ENCODE measurements around the gene CLRN3.

The CLRN3 gene

DNA sequence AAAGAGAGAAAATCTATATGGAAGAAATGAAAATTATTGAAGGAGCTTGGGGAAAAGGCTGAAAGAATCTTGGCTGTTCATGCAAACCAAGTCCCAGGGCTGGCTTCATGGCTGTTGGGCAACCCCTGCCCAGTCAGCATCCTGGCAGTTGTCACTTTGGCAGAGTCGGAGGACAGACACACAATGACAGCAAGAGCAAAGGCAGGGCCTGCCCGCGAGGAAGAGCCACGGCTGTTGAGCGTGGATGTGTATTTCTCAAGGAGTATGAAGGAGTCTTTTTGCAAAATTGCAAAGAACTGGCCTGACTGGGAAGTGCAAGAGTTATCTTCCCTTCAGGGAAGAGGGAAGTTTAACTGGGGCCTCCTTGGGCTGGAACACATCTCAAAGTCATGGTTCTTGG lies 25.8 kb upstream of the CLRN3 start:
- DNase-seq, result peak; percentile 66

- no peak for DNase-seq
Measured at GRCh38 chr10:127916826-127917225, 24.1 kb upstream of the CLRN3 start.

- no peak for DNase-seq
Measured at GRCh38 chr10:127915324-127915723, 22.6 kb upstream of the CLRN3 start.

GRCh38 chr10:127913368-127913759 lies 20.6 kb upstream of the CLRN3 start:
- DNase-seq, result no peak

DNA sequence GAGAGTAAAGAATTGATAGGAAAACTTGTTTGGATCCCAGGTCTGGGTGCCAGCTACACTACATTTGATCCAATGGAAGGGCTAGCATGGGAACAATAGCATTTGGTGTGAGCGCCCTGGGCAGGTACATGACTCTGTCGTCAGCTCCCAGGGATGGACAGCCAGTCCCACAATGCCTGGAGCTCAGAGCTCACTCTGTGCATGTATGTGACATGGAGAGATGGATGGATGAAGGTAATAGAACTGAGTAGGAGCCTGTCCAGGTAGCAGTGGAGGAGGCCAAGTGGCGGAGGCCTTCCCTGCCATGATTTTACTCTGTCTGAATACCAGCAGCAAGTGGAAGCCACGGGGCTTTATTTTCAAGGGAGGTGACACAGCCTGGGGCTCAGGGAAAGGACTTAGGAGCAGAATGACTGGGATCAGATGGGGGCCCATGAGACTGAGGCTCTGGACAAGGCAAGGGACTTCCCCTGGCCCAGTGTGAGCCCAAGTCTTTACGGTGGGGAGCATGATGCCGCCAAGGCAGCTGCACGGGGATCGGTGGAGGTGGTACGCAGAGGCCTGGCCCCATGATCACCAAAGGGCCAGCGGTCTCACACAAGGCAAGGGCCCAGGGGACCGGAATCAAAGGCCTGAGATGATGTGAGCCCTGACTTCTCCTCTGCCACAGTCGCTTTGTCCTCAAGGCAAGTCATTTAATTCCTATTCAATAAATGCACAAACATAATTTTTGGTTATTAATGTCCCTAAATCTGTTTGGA lies 20.0 kb upstream of the CLRN3 start:
- DNase-seq, result no peak

DNA sequence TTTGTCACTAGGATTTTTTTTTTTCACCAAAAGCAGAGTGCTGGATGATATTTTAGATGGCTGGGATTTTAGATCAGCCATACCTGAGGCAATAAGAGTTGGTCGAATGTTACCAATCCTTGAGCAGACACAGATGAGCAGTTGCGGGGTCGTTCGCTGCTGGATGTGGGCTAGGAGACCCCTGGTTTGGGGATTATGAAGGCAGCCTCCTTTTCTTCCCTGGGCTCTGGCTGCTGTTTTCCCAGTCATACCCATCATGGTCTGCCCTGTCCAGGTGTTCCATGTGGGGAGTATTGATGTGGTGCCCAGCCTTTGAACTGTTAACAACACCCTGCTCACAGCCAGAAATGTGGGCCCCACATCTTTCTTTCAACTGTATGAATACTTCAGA lies 19.1 kb upstream of the CLRN3 start:
- DNase-seq, result no peak

DNA sequence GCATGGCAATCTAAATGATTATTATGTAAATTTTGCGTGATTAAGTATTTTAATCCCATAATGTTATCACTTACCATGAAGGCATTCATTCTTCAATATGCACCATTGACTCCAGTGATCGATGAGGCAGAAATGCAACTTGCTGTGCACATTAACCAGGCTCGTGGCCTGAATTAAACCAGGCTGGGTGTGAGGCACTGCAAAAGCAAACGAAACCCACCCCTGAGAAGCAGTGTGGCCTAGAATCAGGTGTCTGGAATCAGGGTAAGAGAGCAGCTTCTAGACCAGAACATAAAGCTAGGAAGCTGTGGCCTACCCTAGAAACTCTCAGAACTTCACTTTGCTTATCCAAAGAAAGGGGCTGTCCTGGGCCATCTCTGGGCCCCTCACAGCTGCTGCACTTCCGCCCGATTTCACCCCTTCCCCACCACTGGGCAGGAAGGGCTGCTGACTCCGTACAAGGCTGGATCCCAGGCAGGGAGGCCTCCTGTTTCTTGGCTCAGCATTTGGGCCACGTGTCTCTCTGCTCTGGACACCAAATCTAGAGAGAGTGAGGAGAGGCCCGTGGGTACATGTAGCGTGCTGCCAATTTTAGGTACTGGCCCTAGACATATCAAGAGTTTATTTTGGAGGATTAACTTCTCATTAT lies 18.6 kb upstream of the CLRN3 start:
- DNase-seq, result no peak

DNA sequence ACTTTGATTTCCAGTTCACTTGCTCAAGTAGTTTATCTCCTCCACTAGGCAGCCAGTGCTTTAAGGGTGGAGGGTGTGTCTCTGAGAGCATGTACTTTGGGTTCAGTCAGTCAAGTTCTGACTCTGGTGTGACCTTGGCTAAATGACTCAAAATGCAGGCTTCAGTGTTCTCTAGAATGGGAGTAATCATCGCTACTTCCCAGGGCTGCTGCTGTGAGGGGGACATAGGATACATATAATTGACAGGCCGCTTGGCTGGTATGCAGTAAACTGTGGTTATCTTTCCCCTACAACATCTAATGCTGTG lies 17.7 kb upstream of the CLRN3 start:
- no peak for DNase-seq

GRCh38 chr10:127909716-127910463 lies 17.1 kb upstream of the CLRN3 start:
- no peak for DNase-seq

DNA sequence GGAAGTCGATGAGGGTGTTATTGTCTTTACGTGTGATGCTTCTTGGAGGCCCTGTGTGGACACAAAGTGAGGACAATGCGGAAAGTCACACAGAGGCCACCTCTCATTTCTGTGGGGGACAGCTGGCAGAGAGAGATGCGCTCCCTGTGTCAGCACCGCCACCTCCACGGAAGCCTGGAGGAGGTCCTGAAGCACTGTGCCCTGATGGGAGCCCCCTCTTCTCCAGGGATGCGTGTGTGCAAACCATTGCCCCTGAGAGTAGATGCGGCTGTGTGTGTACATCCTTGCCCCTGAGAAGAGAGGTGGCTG lies 16.2 kb upstream of the CLRN3 start:
- no peak for DNase-seq

DNA sequence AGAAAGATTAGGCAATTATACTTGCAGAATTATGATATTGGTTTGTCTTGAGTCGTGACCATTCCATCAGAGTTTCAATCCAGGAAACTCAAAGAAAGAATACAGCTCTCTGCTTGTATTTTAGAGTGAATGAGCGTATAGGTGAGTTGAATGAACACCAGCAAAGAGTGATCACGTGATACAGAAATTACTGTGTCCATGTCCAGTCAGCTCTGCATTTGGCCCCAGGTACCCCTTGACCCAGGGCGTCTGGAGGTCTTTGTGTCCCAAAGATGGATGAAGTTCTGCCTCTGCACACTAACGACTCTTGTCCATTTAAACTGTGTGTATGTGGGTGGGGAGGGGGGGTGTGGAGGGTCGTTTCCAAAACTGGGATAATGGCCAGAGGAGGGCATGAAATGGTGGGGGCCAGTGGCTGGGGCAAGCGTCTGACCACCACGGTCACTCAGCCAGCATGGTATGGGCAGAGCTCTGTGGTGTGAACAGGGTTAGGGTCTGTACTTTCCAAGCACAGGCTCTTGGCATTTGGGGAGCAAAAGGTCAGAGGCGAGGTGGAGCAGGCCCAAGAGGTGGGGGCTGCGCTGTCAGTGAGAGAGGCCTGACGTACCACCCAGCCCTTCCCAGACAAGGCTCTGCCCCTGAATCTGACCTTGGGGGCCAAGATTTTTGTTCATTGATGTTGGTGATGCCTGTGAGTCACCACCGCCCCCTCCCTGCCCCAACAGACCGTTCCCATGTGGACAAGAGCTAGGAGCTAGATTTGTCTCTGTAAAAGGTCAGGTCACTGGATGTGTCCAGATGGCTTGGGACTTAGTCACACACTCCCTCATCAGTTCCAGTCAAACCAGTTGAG lies 15.6 kb upstream of the CLRN3 start:
- no peak for DNase-seq

- DNase-seq, result no peak
Measured at GRCh38 chr10:127907411-127908105, 14.8 kb upstream of the CLRN3 start.

DNA sequence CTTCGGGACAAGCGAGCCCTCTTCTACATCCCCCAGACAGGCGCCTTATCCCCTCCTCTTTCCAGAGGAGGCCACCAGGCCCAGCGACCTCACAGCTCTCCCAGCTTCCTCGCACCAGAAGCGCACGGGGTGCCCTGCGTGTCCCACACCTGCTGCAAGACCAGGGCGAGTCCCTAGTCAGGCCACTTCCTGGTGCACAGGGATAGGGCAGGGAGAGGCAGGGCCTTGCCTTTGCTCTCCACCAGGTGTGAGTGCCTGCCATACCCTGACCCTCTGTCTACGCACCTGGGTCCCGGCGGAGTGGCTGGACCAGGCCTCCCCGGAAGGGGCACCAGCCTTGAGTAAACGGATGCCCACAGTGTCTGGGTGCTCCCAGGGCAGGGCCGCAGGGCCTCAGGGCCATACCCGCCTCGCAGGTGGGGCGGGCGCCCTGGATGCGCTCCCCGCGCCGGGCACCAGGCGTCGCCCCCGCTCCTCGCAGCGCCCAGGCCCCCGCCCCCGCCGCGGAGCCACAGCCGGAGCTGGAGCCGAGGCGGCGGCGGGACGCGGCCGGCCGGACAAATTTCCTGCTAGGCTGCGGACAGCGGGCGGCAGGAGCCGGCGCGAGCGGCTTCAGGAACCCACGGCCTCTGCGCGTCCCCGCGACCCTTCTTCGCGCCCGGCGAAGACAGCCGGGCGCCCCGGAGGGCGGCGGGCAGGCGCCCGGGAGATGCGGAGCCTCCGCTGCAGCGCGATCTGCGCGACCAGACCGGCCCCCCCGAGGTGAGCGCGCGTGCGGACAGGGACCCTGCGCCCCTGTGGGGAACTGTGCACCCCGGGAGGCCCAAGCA lies 14.0 kb upstream of the CLRN3 start, which contains the start of gene PTPRE:
Gene PTPRE, plus strand, starts transcription at position 556 of the 830 bp plus-strand sequence. CDS start 133,779 bp downstream, outside the sequence.
- peak; percentile 43 for DNase-seq

DNA sequence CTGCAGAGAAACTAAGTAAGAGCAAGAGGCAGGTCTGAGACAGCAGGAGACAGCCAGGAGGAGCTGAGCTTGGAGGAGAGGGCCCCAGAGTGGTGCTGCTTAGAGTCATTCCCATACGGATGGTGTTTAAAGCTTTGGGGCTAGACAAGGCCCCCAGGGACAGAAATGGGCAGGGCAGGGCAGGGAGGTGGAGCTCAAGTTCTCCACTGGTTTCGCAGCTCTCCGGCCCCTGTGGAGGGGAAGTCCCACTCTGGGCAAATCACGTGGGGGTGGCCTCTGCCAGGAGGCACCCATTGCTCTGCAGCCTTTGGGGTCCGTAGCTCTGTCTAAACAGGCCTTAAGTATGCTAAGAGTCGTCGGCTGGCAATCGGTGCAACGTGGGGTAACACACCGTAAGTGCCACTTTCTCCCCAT lies 13.1 kb upstream of the CLRN3 start:
- no peak for DNase-seq

DNA sequence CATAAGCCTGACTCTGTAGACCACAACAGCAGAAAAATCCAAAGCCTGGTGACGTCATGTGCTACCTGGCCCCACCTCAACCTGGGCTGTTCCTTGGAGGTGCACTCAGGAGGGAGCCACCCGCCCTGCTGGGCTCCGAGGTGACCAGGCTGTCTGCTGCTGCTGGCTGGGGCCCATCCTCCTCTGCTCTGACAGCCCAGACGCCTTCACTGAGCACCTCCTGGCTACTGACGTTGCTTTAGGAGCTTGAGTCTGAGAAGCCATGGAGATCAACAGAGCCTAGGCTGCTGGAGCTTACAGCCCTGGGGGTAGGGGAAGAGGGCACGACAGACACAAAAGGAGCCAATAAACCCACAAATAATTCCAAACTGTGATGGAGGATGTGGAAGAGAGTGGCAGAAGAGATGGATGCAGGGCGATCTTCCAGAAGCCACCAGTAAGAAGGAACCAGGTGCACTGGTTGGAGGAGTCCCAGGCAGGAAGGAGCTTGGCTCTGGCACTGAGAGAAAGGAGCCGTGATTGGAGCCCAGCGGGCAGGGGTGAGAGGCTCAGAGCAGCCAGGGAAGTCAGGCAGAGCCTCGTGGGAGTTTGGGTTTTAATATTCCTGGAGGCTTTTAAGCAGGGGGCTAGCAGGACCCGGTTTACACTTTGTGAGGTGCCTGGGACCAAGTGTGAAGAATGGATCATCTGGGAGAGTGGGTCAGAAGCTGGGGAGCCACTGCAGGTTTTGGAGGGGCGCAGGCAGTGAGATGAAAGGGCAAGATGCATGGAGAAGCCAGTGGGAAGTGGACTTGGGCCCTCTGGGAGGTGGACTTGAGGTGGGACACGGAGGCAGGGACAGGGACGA lies 12.5 kb upstream of the CLRN3 start:
- no peak for DNase-seq

DNA sequence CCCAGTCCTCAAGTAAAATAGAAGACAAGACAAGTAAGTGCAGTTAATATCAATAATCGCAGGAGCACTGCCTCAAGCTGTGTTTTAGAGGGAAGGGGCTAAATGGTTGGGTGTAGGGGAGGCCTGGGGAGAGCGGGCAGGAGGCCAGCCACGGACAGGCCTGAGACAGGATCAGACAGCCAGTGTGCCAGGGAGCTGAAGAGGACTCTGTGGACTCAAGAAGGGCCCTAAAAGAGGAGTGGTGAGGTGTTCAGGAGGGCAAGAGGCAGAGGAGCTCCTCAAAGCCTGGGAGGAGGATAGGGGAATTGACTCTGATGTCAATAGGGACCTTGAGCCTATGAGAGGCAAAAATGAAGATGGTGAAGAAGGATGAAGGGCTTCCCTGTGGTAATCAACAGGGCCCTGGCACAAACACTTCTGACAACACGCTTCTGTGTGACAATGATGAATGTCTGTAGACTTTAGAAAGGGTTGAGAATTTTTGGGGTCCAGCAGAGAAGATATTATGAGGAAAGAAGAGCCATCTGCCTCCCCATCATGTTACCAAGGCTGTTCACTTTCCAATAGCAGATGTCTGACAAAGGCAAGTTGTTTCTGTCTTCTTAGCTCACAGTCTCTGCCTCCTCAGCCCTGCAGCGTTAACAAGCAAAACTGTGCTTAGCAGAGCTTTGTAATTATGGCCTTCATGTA lies 11.7 kb upstream of the CLRN3 start:
- no peak for DNase-seq

- DNase-seq, result no peak
Measured at GRCh38 chr10:127903789-127904188, 11.0 kb upstream of the CLRN3 start.

DNA sequence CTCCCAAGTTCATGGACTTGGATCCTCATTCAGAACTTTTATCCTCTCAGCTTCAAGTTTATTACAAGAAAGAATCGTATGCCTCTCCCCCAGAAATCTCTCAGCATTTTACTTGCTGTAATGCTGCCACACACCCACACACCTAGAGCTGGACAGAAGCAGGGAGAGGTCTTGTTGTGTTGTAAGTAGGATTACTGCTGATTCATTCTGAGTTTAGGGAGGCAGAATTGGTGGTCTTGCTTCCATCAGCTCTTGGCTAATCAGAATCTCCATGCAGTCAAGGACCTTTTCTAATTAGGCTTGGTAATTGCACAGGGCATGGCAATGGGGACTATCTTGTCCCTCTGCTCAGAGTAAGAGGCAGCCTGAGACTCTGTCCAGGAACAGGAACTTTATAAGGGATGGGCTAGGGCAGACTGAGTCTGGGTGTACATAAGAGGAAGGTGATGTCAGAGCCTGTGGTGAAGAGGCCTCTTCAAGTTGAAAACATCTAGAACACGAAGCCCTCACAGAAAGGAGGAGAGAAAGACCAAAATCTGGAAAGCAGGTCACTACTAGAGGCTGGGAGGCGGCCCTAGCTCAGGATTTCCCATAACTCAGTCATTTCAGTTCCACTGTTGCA lies 7.1 kb upstream of the CLRN3 start:
- DNase-seq, result peak; percentile 73

GRCh38 chr10:127897177-127897576 lies 4.4 kb upstream of the CLRN3 start:
- DNase-seq, result no peak

DNA sequence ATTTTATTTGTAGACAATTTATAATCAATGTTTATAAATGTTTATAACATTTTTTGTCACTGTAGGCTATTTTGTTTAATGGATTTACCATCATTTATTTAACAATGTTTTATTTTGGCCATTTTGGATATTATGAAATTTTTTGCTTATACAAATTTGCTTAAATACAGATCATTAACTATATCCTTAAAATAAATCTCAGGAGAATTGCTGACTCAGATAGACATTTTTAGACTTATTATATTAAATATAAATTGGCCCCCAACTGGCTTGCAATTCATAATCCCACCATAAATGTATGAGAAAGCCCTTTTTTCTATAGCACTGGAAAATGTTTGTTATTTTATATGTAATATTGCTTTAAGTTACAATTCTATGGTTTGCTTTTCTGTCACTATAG lies 3.8 kb upstream of the CLRN3 start:
- no peak for DNase-seq

Measured in MV-4-11 (cell line).